ENCODE measurements around the gene NRXN3. TPM values are rescaled to one million over a fixed set of nuclear protein-coding genes. Genes with fewer than 3 reads are reported as not detected.

Gene NRXN3
- 0.27 and 0.49 TPM in 2 replicates for total RNA-seq

GRCh38 chr14:78170203-78170602 is at the start of gene NRXN3:
Gene NRXN3, plus strand, starts transcription at chr14:78170373. Its CDS starts 72,721 bp downstream, at chr14:78243094.

All from mammary microvascular endothelial cell (primary cell).